ENCODE data around the gene PANK2. TPM values are rescaled to one million over a fixed set of nuclear protein-coding genes. Genes with fewer than 3 reads are reported as not detected.
"Not testable (repeated sequence)": the region's sequence is repeated elsewhere in the genome, so short reads cannot be mapped to it uniquely, and the experiment has no call there.

PANK2 gene
- 68.4 and 74.8 TPM in 2 replicates for total RNA-seq

DNA sequence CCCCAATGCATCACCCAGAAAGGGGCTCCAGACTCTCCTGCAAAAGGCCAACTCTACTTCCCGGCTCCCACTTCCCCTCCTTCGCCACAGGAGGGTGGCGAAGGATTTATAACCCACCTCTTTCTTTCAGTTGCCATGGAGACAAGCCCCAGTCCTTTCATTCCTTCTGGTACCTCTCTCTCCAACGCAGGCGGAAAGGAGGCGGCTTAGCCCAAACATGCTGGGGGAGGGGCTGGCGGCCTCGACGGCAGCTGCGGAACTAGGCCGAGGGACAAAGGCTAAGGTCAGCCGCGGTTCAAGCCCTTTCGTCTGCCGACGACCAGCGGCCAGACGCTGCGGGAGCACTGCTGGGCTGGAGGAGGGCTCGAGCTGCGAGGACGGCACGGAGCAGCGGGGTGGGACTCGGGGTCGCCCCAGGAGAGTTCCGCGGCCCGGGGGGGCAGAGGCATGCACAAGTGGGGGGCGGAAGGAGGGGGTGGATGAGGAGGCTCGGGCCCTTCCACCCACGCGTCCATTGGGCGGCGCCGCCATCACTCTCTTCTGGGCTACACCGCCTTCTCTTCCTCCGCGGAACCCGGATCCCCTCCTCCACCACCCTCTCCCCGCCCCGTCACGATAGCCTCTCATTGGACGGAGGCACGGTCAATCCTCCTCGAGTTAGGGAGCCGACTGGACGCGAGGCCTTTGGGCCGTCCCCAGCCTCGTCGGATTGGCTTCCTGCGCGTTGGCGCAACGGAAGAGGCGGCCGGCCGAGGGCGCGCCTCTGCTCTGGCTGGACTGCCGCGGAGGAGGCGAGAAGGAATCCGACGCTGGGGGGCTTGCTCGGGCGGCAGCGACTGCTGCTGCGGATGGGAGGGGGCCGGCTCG is at the start of gene PANK2:
Gene PANK2 (plus strand): TSS at position 766 of the 867 bp plus-strand sequence.
- DNase-seq (ENCODE audit: low read depth): peak; percentile 92

- not testable (repeated sequence) for DNase-seq (ENCODE audit: low read depth)
Observed at GRCh38 chr20:3840201-3840600, 49.0 kb upstream of the PANK2 start.

DNA sequence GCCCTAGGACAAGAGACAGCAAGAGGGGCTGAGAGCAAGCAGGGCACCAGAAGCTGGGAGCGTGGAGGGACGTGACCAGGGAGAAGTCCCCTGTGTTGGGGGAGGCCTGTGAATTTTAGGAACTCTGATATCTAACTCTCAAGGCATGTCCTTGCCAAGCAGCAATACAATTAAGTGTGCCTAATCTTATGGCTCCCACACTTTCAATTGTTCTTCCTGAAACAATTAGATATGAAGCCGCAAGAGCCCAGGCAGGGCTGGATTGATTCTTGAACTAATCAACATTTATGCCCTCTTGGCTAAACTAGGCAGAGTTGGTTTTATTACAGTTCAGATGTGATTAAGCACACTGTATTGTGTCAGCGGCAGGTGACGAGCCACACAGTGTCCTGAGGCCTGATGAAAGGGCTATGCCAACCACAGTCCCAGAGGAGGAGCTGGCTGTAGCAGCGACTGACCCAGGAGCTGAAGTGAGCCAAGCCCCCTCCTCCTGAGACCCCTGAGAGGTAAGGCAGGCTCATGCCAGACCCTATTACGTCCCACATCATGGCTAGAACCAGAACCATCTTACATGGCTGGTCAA is 46.7 kb upstream of the PANK2 start:
- DNase-seq (ENCODE audit: low read depth): no peak

- no peak for DNase-seq (ENCODE audit: low read depth)
Observed at GRCh38 chr20:3843490-3843889, 45.7 kb upstream of the PANK2 start.

GRCh38 chr20:3843990-3844619 is 45.1 kb upstream of the PANK2 start:
- not testable (repeated sequence) for DNase-seq (ENCODE audit: low read depth)

GRCh38 chr20:3846378-3846739 is 42.8 kb upstream of the PANK2 start:
- peak; percentile 13 for DNase-seq (ENCODE audit: low read depth)

DNA sequence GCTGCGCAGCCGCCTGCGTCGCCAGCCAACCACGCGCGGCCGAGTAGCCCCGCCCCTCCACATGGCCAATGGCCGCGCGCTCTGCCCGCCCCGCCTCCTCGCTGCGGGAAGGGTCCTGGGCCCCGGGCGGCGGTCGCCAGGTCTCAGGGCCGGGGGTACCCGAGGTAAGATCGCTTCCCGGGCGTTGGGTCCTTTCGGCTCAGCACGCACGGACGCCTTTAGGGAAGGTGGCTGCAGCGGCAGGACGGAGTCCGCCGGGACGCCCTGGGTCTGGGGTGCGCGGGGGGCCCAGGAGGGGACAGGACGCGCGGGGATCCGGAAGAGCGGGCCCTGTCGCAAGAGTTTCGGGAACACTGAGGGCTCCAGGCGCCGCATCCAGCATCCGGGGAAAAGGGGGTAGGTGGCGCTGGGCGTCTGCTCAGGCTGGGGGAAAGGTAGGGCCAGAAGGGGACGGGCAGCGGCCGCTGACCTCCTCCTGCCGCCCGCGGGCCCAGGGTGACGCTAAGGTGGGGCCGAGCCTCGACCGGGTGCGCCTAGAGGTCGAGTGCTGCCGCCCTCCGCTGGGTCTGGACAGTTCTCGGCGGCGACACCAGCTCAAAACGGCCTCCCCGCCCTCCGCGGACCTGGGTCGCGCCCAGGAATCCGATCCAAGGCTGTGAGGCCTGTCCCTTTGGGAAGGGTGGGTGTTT is 42.3 kb upstream of the PANK2 start, which contains the start of gene MAVS:
Gene MAVS (plus strand): TSS at position 95 of the 689 bp plus-strand sequence. CDS start 7,791 bp downstream, outside the sequence.
- peak; percentile 36 for DNase-seq (ENCODE audit: low read depth)

- no peak for DNase-seq (ENCODE audit: low read depth)
Observed at GRCh38 chr20:3847429-3847940, 41.7 kb upstream of the PANK2 start.

GRCh38 chr20:3848565-3848964 is 40.6 kb upstream of the PANK2 start:
- no peak for DNase-seq (ENCODE audit: low read depth)

DNA sequence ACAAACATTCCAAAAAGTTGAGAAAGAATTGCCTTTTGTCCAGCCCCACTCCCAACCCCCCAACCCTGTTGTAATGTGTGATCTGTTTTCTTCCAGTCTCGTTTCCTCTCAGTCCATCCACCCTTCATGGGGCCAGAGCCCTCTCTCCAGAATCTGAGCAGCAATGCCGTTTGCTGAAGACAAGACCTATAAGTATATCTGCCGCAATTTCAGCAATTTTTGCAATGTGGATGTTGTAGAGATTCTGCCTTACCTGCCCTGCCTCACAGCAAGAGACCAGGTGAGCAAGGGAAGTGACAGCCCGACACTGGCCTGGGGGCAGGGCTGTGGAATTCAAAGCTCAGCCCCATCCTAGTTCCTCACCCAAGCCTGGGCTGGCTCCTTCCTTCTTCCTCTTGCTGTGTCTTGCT is 34.7 kb upstream of the PANK2 start:
- DNase-seq (ENCODE audit: low read depth): no peak

DNA sequence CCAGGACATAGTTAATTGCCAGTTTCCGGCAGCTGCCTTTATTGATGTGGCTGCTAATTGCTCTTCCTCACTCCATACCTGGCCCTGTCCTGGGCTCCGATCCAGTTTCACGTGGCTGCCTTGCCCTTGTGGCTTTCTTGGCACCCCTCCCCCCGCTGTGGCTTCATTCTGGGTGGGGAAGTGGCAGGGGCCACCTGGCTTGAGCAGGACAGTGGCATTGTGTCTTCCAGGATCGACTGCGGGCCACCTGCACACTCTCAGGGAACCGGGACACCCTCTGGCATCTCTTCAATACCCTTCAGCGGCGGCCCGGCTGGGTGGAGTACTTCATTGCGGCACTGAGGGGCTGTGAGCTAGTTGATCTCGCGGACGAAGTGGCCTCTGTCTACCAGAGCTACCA is 31.8 kb upstream of the PANK2 start:
- DNase-seq (ENCODE audit: low read depth): no peak

GRCh38 chr20:3858689-3859088 is 30.5 kb upstream of the PANK2 start:
- no peak for DNase-seq (ENCODE audit: low read depth)

GRCh38 chr20:3861191-3861590 is 28.0 kb upstream of the PANK2 start:
- no peak for DNase-seq (ENCODE audit: low read depth)

- DNase-seq (ENCODE audit: low read depth): no peak
Observed at GRCh38 chr20:3862333-3862732, 26.9 kb upstream of the PANK2 start.

- DNase-seq (ENCODE audit: low read depth): no peak
Observed at GRCh38 chr20:3863317-3863716, 25.9 kb upstream of the PANK2 start.

DNA sequence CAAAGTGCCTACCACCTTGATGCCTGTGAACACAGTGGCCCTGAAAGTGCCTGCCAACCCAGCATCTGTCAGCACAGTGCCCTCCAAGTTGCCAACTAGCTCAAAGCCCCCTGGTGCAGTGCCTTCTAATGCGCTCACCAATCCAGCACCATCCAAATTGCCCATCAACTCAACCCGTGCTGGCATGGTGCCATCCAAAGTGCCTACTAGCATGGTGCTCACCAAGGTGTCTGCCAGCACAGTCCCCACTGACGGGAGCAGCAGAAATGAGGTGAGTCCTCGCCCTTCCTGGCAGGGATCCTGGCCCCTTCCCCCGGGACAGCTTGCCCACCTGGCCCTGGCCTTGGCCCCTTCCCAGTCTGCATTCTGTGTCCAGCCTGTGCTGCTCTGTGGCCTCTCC is 24.7 kb upstream of the PANK2 start:
- no peak for DNase-seq (ENCODE audit: low read depth)

GRCh38 chr20:3865152-3865886 is 23.9 kb upstream of the PANK2 start:
- DNase-seq (ENCODE audit: low read depth): no peak

DNA sequence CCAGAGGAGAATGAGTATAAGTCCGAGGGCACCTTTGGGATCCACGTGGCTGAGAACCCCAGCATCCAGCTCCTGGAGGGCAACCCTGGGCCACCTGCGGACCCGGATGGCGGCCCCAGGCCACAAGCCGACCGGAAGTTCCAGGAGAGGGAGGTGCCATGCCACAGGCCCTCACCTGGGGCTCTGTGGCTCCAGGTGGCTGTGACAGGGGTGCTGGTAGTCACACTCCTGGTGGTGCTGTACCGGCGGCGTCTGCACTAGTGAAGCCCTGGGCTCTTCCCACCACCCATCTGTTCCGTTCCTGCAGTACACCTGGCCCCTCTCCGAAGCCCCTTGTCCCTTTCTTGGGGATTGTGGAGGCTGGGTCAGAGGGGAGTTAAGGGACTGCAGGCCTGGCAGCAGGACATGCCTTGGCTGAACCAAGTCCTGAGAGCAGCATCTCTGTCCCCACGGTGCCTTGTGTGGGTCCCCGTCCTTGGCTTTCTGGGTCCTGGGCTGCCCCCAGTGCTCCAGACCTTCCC is 23.2 kb upstream of the PANK2 start:
- DNase-seq (ENCODE audit: low read depth): no peak

DNA sequence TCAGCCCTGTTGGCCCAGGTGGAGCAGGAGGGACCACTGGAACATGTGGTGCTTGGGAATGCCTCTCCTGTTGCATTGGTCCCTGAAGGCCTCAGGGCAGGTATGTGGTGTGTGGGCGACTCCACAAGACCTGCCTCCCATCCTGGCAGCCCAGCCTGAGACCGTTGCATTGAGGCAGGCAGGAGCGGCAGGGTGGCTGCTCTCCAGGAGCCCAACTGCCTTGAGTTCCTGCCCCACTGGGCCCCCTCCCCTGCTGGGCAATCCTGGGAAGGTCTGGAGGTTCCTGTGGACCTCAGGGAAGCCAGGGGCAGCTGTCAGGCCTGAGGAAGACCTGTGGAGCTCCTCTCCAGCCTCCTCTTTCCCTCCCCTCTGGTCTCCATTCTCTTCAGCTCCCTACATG is 22.7 kb upstream of the PANK2 start:
- DNase-seq (ENCODE audit: low read depth): peak; percentile 73

GRCh38 chr20:3867802-3868201 is 21.4 kb upstream of the PANK2 start:
- DNase-seq (ENCODE audit: low read depth): no peak

Data from renal cortical epithelial cell (primary cell).